ENCODE measurements around the gene NRIP2.

The NRIP2 gene

DNA sequence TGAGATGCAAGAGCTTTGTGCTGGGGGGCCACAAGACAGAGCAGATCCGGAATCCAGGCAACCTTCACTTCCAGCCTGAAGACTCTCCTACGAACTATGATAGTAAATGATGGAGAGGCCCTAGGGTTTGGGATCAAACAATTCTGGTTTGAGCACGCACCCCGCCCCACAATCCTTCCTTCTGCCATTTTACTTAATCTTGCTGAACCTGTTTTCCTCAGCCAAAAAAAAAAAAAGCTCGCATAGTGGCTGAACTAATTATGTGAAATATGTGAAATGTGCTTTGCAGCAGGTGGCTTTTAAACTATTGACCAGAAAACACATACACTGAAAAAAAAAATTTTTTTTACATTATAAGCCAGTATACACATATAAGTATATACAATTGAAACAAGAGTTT, 23.0 kb downstream of the NRIP2 start:
- DNase-seq (ENCODE audit: low spot score) (no peak), FAIRE-seq (no peak)

DNA sequence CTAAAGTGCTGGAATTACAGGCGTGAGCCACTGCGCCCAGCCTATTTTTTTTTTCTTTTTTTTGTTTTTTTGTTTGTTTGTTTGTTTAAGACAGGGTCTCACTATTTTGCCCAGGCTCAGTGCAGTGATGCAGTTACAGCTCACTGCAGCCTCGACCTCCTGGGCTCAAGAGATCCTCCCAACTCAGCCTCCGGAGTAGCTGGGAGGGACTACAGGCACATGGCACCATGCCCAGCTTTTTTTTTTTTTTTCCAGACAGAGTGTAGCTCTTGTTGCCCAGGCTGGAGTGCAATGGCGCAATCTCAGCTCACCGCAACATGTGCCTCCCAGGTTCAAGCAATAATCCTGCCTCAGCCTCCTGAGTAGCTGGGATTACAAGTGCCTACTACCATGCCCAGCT, 28.1 kb downstream of the NRIP2 start:
- no peak for FAIRE-seq
- DNase-seq (ENCODE audit: low spot score): no peak

DNA sequence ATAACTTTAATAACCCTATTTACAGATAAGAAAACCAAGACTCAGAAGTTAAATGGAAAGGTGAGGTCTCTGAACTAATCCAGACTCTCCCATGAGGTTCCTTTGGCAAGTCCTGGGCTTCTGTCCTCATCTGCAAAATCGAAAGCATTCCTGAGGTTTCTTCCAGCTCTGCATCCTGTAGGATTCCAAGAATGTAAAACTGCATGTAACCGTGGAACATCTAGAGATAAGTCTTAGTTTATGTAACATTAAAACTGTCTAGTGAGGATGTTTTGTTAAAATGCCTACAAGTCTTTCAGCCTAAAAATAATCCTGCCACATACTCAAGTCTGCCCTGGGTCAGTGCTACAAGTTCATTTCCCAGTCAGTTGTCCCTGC, 29.7 kb downstream of the NRIP2 start:
- no peak for FAIRE-seq
- no peak for DNase-seq (ENCODE audit: low spot score)

DNA sequence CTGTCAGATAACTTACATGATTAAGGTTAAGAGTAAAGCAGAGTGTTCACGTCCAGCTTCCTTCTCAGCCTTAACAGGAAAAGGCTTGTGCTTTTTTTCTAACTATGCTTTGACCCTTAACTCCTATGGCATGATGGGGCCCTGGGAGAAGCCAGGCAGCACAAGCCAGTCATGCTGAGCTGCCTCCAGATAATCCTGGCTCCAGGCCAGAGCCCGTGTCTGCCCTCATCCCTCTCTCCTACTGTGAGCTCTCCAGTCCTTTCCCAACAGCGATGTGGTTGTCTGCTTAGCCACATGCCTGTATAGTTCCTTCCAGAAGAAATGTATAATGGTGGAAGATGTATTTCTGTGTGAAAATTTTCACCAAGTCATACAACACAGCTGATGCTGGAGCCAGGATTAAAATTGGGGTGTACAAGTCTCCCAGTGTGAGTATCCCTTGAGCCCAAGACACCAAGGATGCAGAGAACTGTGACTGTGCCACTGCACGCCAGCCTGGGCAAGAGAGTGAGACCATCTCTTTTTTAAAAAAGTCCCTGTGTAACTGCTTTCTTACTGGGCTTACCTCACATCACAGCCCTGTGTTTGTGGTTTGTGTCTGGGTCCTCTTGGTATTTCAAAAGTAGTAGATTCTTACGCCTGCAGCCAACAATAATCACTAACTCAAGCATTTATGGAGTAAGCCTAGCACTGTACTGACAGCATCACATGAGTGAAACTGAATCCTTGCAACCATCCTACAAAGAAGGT, 30.3 kb downstream of the NRIP2 start:
- FAIRE-seq: peak; percentile 23

DNA sequence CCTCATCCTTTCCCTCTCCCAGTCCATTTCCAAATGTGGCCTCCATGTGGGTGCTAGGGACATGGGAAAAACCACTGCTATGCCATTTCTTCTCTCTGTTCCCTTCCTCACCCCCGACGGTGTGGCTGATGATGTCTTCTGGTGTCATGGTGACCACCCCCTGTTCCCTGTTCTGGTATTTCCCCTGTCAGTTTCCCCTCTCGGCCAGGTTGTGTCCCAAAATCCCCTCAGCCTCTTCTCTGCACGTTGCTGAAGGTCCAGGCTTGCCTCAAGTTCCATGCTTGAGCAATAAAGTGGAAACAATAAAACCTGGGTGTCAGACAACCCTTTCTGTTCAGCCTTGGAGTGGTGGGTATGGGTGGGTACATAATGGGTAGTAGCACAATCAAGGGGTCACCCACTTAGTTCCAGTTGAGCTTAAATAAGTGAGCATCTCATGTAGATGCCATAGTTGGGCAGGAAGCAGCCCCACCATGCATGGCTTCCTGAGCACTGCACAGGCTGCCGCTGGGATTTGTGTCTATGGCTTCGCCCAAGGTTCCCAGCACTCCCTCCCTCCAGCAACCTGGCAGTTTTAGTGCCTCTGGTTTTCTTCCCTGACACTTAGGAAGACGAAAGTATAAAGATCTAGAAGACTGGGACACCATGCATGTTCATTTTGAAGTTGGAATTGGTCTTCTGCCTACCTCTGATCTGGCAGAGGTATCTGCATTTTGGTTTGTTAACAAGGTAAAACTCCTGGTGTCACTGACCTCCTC, 31.0 kb downstream of the NRIP2 start:
- FAIRE-seq (no peak), DNase-seq (ENCODE audit: low spot score) (no peak)

More for the DNA sequence above, 30.3 kb downstream of the NRIP2 start:
- DNase-seq (ENCODE audit: low spot score): no peak

DNA sequence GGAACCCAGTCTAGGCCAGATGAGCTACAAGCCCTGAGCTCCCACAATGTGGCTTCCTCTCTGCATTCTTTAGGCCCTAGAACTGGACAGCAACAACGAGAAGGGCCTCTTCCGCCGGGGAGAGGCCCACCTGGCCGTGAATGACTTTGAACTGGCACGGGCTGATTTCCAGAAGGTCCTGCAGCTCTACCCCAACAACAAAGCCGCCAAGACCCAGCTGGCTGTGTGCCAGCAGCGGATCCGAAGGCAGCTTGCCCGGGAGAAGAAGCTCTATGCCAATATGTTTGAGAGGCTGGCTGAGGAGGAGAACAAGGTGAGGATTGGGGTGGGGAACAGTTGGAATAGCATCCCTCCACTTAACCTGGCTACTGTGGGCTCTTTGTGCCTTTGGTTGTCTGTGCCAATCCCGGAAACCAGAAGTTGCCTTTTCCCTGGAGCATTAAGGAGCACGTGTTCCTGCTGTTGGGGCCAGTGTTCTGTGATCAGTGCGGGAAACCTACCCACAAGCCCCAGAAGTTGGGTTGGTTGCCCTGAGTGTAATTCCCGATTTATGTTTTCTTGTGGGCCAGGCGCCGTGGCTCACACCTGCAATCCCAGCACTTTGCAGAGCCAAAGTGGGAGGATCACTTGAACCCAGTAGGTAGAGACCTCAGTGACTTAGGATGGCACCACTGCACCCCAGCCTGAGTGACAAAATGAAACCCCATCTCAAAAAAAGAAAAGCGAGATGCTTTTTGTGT, 33.6 kb downstream of the NRIP2 start:
- FAIRE-seq (no peak), DNase-seq (ENCODE audit: low spot score) (no peak)

DNA sequence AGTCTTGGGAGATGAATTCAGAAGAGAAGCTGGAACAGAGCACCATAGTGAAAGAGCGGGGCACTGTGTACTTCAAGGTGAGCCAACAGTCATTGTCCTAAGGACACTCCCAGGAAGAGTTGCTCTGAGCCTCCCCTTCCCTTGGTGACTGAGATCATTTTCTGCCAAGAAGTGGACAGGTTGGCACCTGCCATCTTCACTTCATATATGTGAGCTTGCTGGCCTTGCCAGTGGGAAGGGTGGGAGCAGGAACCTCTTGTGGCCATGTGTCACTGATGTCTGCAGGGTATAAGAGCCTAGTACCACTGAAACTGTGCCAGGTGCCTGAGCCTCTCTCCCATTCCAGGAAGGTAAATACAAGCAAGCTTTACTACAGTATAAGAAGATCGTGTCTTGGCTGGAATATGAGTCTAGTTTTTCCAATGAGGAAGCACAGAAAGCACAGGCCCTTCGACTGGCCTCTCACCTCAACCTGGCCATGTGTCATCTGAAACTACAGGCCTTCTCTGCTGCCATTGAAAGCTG, 34.7 kb downstream of the NRIP2 start:
- FAIRE-seq: no peak

DNA sequence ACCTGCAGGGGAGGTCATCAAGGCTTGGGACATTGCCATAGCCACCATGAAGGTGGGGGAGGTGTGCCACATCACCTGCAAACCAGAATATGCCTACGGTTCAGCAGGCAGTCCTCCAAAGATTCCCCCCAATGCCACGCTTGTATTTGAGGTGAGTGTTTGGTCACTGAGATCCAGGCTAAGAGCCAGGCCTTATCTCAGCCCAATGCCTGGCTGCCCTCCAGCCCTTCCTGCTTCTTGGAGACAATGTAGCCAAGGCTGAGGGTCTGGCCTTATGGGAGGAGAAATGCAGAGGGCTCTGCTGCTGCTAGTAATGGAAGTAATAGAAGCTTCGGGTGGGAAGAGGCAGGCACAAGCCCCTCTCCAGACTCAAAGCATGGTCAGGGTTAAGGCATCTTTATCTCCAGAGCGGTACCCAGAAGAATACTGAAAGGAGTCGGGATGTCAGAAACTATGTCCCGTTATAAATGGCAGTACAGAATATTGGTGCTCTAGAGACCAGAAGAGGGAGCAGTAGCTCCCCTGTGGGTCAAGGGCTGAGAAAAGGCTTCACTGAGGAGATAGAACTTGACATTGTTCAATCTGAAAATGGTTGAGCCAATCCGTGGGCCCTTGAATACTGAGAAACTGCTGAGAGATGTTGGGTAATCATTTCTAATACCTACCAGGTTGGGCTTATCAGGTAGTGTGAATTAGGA, 37.0 kb downstream of the NRIP2 start:
- no peak for DNase-seq (ENCODE audit: low spot score)
- no peak for FAIRE-seq

More for the DNA sequence above, 34.7 kb downstream of the NRIP2 start:
- no peak for DNase-seq (ENCODE audit: low spot score)

DNA sequence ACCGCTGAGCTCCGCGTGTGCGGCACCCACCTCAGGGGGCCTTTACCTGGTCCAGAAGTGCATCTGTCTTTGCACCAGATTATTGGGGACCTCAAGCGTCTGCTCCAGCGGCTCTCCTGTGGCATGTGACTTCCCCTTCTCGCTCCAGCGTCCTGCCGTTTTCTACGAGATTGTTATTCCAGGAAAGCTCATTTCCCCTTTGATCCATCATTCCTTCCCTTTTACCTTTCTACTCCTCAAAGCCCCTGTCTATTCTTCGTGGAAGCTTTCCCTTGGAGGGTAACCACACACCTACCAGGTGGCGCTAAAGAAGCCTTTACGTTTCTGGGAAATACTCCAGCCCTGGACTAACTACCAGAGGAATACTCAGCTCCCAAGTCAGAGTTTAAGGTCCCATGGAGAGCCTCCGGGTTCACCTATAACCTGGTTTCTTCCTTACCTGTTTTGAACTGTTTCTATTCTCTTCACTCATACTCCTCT, 38.6 kb downstream of the NRIP2 start:
- no peak for FAIRE-seq
- DNase-seq (ENCODE audit: low spot score): peak; percentile 50

DNA sequence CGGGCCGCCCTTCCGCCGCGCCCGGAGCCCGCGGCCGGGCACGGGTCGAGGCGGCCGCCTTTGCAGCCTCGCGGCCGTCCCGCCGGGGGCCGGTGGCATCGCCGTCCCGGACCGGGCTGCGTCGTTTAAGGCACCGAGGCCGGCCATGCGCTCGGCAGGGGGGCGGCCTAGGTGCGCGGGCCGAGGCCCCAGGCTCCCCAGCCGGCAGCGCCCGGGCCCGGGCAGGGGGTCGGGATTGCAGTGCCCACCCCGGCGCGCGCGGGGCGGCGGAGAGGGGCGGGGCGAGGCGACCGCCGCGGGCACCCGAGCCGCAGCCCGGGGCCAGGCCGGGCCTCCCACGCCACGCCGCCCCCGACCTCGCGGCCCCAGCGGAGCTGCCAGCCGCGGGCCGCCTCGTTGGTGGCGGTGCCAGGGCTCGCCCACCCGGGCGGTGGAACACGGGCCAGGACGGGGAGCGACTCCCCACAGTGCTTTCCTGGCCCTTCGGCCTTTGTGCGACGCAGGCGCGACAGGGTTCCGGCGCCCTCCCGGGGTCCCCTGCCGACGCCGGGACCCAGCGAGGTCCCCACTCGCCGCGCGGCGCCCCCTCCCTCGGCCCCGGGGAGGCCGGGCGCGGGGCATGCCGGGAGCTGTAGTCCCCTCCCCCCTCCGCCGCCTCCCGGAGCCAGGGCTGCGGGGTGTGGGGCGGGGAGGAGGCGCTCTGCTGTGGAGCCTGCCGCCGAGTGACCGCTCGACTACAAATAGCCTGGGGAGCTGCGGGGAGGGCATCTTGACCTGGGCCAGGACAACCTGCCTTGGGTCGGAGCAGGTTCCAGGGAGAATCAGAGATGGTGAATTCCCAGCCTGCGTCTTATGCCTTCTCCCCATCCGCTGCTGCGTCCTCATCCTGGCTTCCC, 39.3 kb downstream of the NRIP2 start:
- FAIRE-seq (peak; percentile 56), DNase-seq (ENCODE audit: low spot score) (peak; percentile 96)

DNA sequence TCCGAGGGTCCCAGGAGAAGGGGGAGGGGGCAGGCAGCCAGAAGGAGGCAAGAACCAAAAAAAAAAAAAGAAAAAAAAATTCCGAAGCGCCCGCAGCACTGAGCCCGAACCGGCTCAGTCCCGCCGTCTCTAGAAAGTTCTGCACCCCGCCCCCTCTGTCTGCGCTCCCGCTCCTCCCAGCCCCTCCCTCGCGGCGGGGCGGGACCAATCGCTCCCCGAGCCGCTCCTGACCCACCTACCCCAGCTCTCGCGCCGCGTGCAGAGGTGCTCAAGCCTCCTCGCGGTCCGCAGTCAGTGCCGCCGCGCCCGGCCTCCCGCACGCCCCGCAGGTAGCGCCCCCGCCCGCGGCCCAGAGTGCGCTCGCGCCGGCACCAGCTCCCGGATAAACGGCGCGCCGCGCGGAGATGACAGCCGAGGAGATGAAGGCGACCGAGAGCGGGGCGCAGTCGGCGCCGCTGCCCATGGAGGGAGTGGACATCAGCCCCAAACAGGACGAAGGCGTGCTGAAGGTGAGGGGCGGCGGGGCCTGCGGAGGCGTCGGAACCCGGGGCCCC, 40.0 kb downstream of the NRIP2 start, which contains the start of gene FKBP4:
Gene FKBP4 (plus strand): TSS at position 235 of the 554 bp plus-strand sequence. CDS start 170 bp downstream, at position 405.
- FAIRE-seq (peak; percentile 97), DNase-seq (ENCODE audit: low spot score) (peak; percentile 99)

DNA sequence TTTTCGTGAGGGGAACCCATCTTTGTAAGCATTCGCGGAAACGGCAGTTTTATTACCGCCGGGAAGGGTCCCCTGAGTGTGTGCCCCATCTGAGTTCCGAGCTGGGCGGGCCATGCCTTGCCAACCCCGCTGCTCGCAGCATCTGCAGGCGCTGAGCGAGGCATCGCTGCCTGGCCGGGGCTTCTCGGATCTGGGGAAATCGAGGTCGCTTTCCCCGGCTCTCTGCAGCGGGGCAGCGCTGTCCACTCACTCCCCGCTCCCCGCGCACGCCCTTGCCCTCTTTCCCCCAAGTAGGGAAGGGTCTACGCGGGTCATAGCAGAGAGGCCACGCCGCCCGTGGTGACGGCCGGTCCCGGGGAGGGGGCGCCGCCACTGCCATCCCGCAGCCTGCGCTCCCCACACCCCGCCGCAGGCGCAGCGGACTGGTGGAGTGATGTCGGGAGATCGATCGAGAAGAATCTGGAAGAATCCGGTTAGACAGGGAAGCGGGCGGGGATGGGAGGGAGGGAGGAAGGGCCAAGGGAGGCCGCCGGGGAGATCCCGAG, 40.6 kb downstream of the NRIP2 start:
- no peak for DNase-seq (ENCODE audit: low spot score)
- peak; percentile 53 for FAIRE-seq

DNA sequence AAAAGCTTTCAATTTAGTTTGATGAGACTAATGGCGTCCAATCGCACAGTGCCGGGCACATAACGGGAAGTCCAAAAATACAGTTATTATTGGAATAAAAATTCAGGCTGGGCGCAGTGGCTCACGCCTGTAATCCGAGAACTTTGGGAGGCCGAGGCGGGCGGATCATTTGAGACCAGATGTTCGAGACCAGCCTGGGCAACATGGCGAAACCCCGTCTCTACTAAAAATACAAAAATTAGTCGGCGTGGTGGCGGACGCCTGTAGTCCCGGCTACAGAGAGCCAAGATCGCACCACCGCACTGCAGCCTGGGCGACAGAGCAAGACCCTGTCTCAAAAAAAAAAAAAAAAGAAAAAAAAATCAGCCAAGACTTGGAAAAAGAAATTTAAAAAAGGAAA, 41.3 kb downstream of the NRIP2 start:
- DNase-seq (ENCODE audit: low spot score) (no peak), FAIRE-seq (no peak)

DNA sequence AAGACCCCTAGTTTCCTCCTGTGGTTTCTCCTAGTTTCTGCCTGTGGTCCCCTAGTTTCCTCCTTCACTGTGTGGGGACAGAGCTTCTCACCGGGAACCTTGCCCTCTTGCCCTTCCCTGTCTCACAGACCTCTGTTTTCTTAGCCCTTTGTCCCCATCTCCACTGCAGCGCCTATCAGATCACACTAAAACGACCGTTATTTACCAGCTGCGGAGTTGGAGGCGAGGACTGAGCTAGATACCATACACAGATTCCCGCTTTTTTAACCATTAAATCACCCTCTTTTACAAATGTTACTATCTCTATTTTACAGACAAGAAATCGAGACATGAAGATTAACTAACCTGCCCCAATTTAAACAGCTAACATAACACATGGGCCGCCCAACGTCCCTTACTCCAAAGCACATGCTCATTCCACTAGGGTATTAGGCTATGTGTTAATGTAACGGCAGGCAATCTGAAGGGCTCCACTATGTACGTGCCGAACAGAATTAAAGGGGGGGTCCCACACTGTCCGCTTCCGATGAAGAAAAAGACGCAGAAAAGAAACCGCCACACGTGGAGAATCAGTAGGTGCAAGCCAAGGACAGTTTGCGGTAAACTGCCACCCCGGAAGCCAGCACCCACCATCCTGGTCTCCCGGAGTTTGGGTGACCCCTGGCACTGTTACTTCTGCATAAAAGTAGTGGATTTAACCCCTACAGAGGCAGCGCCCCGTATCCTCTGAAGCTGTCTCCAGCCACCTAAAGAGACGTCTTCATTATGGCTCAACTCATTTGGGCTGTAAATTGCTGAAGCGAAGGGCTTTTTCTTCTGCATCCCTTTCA, 41.9 kb downstream of the NRIP2 start:
- no peak for FAIRE-seq
- no peak for DNase-seq (ENCODE audit: low spot score)

DNA sequence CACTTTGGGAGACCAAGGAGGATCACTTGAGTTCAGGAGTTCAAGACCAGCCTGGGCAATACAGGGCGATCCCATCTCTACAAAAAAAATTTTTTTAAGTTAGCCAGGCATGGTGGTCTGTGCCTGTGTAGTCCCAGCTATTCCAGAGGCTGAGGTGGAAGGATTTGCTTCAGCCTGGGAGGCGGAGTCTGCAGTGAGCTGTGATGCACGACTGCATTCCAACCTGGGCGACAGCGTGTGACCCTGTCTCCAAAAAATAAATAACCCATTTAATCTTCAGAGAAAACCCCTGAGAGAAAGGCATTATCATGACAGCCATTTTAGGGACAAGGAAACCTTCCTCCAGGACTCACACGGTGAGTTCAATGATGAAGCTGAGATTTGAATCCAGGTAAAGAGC, 43.7 kb downstream of the NRIP2 start:
- DNase-seq (ENCODE audit: low spot score): no peak
- no peak for FAIRE-seq

DNA sequence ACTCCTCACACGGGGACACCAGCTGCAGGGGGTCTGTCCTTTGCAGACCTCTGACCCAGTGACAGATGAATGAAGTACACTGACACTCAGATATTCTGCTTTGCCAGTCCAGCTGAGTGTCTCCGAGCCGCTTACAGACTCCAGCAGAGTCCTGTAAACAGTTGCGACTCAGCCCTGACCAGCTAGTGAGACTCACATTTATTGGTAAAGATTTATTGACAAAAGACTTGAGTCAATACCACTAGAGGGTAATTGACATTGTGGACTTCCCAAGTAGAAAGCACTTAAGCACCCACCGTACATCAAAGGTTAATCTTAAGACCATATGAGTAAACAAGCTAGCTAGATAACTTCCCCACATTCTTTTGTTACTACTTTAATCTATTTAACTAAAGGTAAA, 49.8 kb downstream of the NRIP2 start:
- peak; percentile 84 for FAIRE-seq
- DNase-seq (ENCODE audit: low spot score): no peak

DNA sequence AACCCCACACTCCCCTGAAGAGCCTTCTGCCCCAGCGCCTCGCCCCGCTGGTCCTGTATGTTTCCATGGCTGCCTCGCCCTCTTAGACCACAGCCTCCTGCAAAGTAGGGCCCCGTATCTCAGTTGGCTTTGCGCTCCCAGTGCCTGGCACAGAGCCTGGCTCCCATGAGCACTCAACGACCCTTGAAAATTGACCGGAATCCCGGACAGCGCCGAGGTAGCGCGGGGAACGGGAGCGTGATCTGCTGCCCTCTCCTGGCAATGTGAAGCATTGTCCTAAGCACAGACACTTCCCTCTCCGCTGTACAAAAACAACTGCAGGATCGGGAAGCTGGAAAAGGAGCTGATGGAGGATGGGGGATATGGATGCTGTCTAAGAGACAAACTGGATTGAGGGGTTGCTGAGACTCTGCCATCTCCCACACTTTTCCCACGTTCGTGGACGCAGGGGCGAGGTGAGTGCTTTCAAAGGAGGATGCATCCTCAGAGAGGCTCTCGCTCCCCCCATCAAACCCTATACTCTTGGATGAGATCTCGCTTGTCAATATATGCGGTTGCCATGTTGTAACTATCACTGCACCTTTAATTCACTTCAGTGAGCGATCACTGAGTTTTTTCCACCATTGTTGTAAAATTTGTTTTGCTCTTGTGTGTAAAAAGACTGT, 50.8 kb downstream of the NRIP2 start:
- DNase-seq (ENCODE audit: low spot score) (peak; percentile 90), FAIRE-seq (peak; percentile 99)

DNA sequence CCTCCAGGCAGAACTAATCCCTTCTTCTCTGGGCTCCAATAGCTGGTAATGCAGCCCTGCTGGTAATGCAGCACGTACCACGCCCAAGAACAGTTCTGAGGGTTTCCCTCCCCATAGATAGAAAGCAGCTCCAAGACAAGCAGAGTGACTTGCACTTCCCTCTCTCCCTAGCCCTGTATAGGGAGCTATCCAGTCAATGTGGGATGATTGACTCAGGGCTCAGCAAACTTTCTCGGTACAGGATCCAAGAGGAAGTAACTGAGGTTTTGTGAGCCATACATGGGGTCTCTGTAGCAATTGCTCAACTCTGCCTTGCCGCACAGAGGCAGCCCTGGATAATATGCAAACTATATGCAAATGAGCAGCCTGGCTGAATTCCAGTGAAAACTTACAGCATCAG, 55.6 kb downstream of the NRIP2 start:
- no peak for DNase-seq (ENCODE audit: low spot score)
- FAIRE-seq: peak; percentile 87
